ENCODE results near the gene PAFAH2.

- TF ChIP-seq KLF16 (tag by site-specific recombination; IDR thresholded peaks at IDR 0.05) (no peak), ZNF514 (tag by site-specific recombination; IDR thresholded peaks at IDR 0.05) (no peak), ZSCAN18 (tag by site-specific recombination; IDR thresholded peaks at IDR 0.05) (no peak), ZNF18 (tag by site-specific recombination; IDR thresholded peaks at IDR 0.05) (no peak)
These were observed 5.8 kb downstream of the PAFAH2 start for GRCh38 chr1:25991937-25992688.
